GM18861 (cell line): Measurements from ENCODE around the gene HINT1.

ENCODE experiments used
- ATAC-seq: cut with Tn5 transposase; IDR thresholded peaks from one replicate; pipeline ENCODE4 v1.9.1; 2021; ENCODE audit not compliant: unreplicated experiment

HINT1 gene

DNA sequence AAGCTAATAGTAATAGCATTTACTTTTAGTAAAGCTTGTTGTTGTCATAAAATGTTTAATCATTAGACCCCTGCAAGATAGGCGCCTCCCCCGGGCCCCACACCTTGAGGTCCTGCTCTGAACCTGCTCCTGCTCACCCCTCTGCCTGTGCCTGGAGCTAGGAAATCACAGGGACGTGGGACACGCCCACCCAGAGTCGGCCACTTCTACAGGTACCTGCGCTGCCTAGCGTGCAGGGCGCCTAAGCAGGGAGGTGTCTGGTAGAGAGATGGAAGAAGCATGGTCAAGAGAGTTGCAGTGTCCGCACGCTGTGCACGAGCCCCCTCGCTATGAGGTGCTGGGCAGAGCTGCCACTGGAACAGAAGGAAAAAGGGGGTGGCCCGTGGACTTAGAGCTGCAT is 52.6 kb downstream of the HINT1 start:
- ATAC-seq = no peak

DNA sequence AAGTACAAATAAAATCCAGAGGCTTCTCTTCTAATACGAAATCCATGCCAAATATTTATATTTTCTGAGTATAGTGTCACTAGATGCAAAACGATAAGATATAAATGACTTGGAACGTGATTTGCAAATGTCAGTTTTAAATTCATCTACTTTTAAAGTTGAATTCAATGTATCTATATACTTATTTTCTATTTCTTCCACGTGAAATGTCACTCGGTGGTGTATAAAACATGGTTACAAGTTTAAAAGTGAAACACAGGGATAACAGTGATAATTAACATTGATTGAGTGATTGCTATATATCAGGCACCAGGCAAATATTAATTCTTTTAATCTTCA is 54.8 kb downstream of the HINT1 start:
- no peak for ATAC-seq

DNA sequence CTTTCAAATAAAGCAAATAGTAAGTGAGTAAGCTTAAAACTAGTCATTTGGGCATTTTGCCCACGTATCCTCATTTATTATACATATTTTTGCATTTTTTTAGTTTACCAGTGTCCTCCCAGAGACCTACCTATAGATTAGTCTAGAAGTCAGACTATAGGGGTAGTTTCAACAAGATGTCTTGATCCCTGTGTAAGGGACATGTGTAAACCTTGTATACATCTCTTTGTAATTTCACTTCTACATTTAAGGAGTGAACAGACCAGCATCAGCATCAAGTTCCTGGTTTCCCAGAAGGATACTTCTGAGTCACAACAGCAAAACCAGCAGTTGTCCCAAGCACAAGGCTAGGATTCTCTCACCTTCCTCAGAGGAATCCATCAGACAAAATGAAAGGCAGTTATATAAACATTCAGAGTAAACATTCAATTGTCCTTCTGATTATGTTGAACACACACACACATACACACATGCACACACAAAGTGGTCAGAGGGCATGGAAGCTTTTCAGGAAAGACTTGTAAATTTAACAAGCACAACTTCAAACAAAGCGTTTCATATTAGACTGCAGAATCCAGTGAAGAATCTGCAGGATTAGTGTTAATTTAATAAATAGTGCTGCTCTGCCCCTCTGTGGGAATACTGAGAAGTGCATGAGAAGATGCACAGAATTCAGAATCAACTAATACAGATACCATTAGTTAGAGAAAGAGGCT is 55.4 kb downstream of the HINT1 start:
- ATAC-seq = peak; percentile 88
